Measurements from ENCODE around the gene ASPA. TPM values are rescaled to one million over a fixed set of nuclear protein-coding genes. Genes with fewer than 3 reads are reported as not detected.

Gene ASPA
- polyA plus RNA-seq, 4 donors: 20.4 to 32.9 (median 30.2) TPM

Other genes with a start within 250 kb of the ASPA start
- gene OR3A1, start 177.6 kb upstream of the ASPA start, polyA plus RNA-seq (ENCODE audit: insufficient read length in 4 of 4): under 1 TPM in 3 of 4 donors, not detected in 1; 0.14 to 0.19 (median 0.16) TPM
- gene OR3A2, start 89.7 kb upstream of the ASPA start, polyA plus RNA-seq (ENCODE audit: insufficient read length in 4 of 4): under 1 TPM; 0.16 to 0.81 (median 0.49) TPM
- gene OR1E1, start 77.6 kb upstream of the ASPA start, polyA plus RNA-seq (ENCODE audit: insufficient read length in 4 of 4): under 1 TPM in 2 of 4 donors, not detected in 2; 0.10 to 0.13 TPM
- gene OR3A3, start 64.6 kb upstream of the ASPA start, polyA plus RNA-seq (ENCODE audit: insufficient read length in 4 of 4): under 1 TPM; 0.05 to 0.25 (median 0.12) TPM
- not detected for gene OR1E2, start 42.2 kb upstream of the ASPA start, polyA plus RNA-seq (ENCODE audit: insufficient read length in 4 of 4)
- gene SPATA22, start 4.2 kb upstream of the ASPA start, polyA plus RNA-seq (ENCODE audit: insufficient read length in 4 of 4): 1 to 10 TPM in 2 of 4 donors, not detected in 2; 1.4 to 2.4 TPM
- 1 to 10 TPM in 3 of 4 donors, under 1 TPM in 1; 0.64 to 1.7 (median 1.3) TPM for gene TRPV3, start 81.8 kb downstream of the ASPA start, polyA plus RNA-seq (ENCODE audit: insufficient read length in 4 of 4)
- 10 to 100 TPM in 2 of 4 donors, 1 to 10 TPM in 2; 6.0 to 12.9 (median 9.7) TPM for gene TRPV1, start 133.4 kb downstream of the ASPA start, polyA plus RNA-seq (ENCODE audit: insufficient read length in 4 of 4)
- gene SHPK, start 160.3 kb downstream of the ASPA start, polyA plus RNA-seq (ENCODE audit: insufficient read length in 4 of 4): 10 to 100 TPM; 12.6 to 19.1 (median 18.2) TPM
- 10 to 100 TPM; 19.9 to 24.8 (median 21.9) TPM for gene CTNS, start 160.8 kb downstream of the ASPA start, polyA plus RNA-seq (ENCODE audit: insufficient read length in 4 of 4)
- 100 to 1,000 TPM in 3 of 4 donors, 10 to 100 TPM in 1; 85.1 to 132 (median 104) TPM for gene TAX1BP3, start 192.6 kb downstream of the ASPA start, polyA plus RNA-seq (ENCODE audit: insufficient read length in 4 of 4)
- gene EMC6, start 192.8 kb downstream of the ASPA start, polyA plus RNA-seq (ENCODE audit: insufficient read length in 4 of 4): 10 to 100 TPM; 24.3 to 42.5 (median 33.2) TPM
- 1 to 10 TPM in 3 of 4 donors, under 1 TPM in 1; 0.76 to 1.8 (median 1.6) TPM for gene P2RX5, start 220.2 kb downstream of the ASPA start, polyA plus RNA-seq (ENCODE audit: insufficient read length in 4 of 4)
- gene HASPIN, start 247.9 kb downstream of the ASPA start, polyA plus RNA-seq (ENCODE audit: insufficient read length in 4 of 4): 1 to 10 TPM; 2.8 to 3.7 (median 3.1) TPM

All from left renal cortex interstitium (tissue), 4 donors.